Measurements from ENCODE around the gene MEGF10. TPM values are rescaled to one million over a fixed set of nuclear protein-coding genes. Genes with fewer than 3 reads are reported as not detected.

The MEGF10 gene
- total and polyA plus RNA-seq, 7 donors, result 0.68 to 23.6 (median 2.2) TPM

- H3K4me3 ChIP-seq, result no peak overlapping the region
- TF ChIP-seq, protein P1, sequence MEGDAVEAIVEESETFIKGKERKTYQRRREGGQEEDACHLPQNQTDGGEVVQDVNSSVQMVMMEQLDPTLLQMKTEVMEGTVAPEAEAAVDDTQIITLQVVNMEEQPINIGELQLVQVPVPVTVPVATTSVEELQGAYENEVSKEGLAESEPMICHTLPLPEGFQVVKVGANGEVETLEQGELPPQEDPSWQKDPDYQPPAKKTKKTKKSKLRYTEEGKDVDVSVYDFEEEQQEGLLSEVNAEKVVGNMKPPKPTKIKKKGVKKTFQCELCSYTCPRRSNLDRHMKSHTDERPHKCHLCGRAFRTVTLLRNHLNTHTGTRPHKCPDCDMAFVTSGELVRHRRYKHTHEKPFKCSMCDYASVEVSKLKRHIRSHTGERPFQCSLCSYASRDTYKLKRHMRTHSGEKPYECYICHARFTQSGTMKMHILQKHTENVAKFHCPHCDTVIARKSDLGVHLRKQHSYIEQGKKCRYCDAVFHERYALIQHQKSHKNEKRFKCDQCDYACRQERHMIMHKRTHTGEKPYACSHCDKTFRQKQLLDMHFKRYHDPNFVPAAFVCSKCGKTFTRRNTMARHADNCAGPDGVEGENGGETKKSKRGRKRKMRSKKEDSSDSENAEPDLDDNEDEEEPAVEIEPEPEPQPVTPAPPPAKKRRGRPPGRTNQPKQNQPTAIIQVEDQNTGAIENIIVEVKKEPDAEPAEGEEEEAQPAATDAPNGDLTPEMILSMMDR (IDR thresholded peaks at IDR 0.05), result no peak
- H3K27me3 ChIP-seq (ENCODE audit: insufficient read depth in 3 of 3, low read length in 2 of 3), result no peaks in the 10 kb centered on the region
- intact Hi-C loops (cut with DNase I), result no loop called here
- WGBS, 3 donors, result 79 to 80% (median 79%) methylated on average over 7 of the region's 7 CpGs
- DNase-seq (no peak), ATAC-seq (no peak)
- no peak overlapping the region for H3K27ac ChIP-seq
- H3K4me1 ChIP-seq, result no peaks in the 10 kb centered on the region
- H3K36me3 ChIP-seq (ENCODE audit: insufficient read depth in 1 of 2, low read depth in 1 of 2), result peaks cover 0 to 6% of the 10 kb centered on the region in 2 donors
- H3K9me3 ChIP-seq, result no peaks in the 10 kb centered on the region
These were observed 157.2 kb downstream of the MEGF10 start for GRCh38 chr5:127447827-127448226.

GRCh38 chr5:127450046-127450445, 159.4 kb downstream of the MEGF10 start:
- H3K9me3 ChIP-seq, result no peaks in the 10 kb centered on the region
- TF ChIP-seq, protein P1 (IDR thresholded peaks at IDR 0.05), result no peak
- DNase-seq, result no peak
- H3K27me3 ChIP-seq (ENCODE audit: insufficient read depth in 3 of 3, low read length in 2 of 3), result no peaks in the 10 kb centered on the region
- intact Hi-C loops (cut with DNase I), result no loop called here
- H3K4me1 ChIP-seq, result no peaks in the 10 kb centered on the region
- 92 to 93% (median 93%) methylated on average over 3 of the region's 3 CpGs for WGBS, 3 donors
- peaks cover 0 to 6% of the 10 kb centered on the region in 2 donors for H3K36me3 ChIP-seq (ENCODE audit: insufficient read depth in 1 of 2, low read depth in 1 of 2)
- no peak overlapping the region for H3K27ac ChIP-seq
- H3K4me3 ChIP-seq, result no peak overlapping the region
- ATAC-seq, result no peak

DNA sequence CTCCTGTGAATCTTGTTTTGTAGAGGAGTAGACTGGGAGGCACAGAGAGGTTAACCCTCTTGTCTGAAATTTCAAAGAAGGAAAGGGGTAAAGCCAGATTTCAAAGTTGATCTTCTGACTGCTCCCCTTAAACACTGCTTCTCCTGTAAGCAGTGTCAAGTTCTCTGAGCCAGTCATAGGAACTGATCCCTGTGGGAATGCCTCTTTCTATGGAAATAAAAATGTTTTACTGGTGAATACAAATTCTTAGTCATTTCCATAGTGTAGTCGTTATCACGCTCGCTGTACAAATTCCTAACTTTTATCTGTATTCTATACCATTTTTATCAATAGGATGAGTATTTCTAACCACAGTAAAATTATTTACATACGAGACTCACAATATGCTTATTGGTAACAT, 160.5 kb downstream of the MEGF10 start:
- Histone ChIP-seq H3K27me3 (ENCODE audit: insufficient read depth in 3 of 3, low read length in 2 of 3) (no peaks in the 10 kb centered on the region), H3K36me3 (ENCODE audit: insufficient read depth in 1 of 2, low read depth in 1 of 2) (peaks cover 0 to 6% of the 10 kb centered on the region in 2 donors), H3K9me3 (no peaks in the 10 kb centered on the region), H3K4me3 (no peak overlapping the region), H3K4me1 (no peaks in the 10 kb centered on the region), H3K27ac (no peak overlapping the region)
- TF ChIP-seq, protein P1 (IDR thresholded peaks at IDR 0.05), result no peak
- intact Hi-C loops (cut with DNase I), result no loop called here
- DNase-seq, result no peak
- ATAC-seq, result no peak
- 92 to 95% (median 93%) methylated on average over 4 of the region's 4 CpGs for WGBS, 3 donors

DNA sequence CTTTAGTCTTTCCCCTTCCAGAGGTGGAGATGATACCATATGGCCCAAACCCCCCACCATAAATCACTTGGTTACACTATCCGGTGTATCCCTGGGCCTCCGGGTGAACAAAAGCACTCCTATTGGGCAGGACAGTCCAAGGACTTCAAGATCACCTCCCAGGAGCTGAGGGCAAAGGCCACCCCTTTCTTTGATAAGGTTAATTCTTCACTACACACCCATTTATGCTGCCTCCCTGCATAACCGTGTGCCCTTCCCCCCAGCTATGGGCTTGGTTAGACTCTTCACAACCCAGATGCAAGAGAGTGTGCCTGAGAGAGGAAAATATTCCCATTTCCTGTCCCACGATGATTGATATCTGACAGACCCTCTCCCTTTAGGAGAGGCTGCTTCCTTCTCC, 162.0 kb downstream of the MEGF10 start:
- ATAC-seq, result no peak
- Histone ChIP-seq H3K27ac (no peak overlapping the region), H3K4me3 (no peak overlapping the region), H3K9me3 (no peaks in the 10 kb centered on the region), H3K4me1 (no peaks in the 10 kb centered on the region), H3K27me3 (ENCODE audit: insufficient read depth in 3 of 3, low read length in 2 of 3) (no peaks in the 10 kb centered on the region), H3K36me3 (ENCODE audit: insufficient read depth in 1 of 2, low read depth in 1 of 2) (peaks cover 0 to 11% of the 10 kb centered on the region in 2 donors)
- TF ChIP-seq, protein P1 (IDR thresholded peaks at IDR 0.05), result no peak
- intact Hi-C loops (cut with DNase I), result no loop called here
- DNase-seq, result no peak
- WGBS, 3 donors, result 60 to 65% (median 61%) methylated on average over 4 of the region's 4 CpGs

- TF ChIP-seq, protein P1 (IDR thresholded peaks at IDR 0.05), result no peak
These were observed 180.6 kb downstream of the MEGF10 start for GRCh38 chr5:127471211-127471610.

More at GRCh38 chr5:127471211-127471610, 180.6 kb downstream of the MEGF10 start:
- DNase-seq (no peak), ATAC-seq (no peak)
- no peak overlapping the region for H3K27ac ChIP-seq
- 58 to 76% (median 59%) methylated on average over 2 of the region's 2 CpGs for WGBS, 3 donors
- no peaks in the 10 kb centered on the region for H3K36me3 ChIP-seq (ENCODE audit: insufficient read depth in 1 of 2, low read depth in 1 of 2)
- no peaks in the 10 kb centered on the region for H3K27me3 ChIP-seq (ENCODE audit: insufficient read depth in 3 of 3, low read length in 2 of 3)
- H3K4me1 ChIP-seq, result no peaks in the 10 kb centered on the region
- H3K4me3 ChIP-seq, result no peak overlapping the region
- no peaks in the 10 kb centered on the region for H3K9me3 ChIP-seq
- intact Hi-C loops (cut with DNase I), result no loop called here

Measured in psoas muscle (tissue), 8 donors.